DND-41 (cell line): ENCODE measurements around the gene NEDD4L.

ENCODE experiments used
- CTCF ChIP-seq: IDR thresholded peaks from 2 replicates; pipeline ENCODE4 v1.5.1; 2012; ENCODE audit warnings: borderline replicate concordance, low read length, moderate library complexity, mild to moderate bottlenecking; ENCODE audit not compliant: poor library complexity, severe bottlenecking; ENCODE audit errors: extremely low read depth
- EZH2 ChIP-seq: IDR thresholded peaks from 3 replicates; pipeline ENCODE4 v1.6.1; 2012; ENCODE audit warnings: borderline replicate concordance, low read depth, mild to moderate bottlenecking, moderate library complexity, low read length, inconsistent platforms; ENCODE audit not compliant: severe bottlenecking

- TF ChIP-seq CTCF (no peak), EZH2 (no peak)
Observed at GRCh38 chr18:58284699-58285448, 240.8 kb downstream of the NEDD4L start.
